GM23248 (cell line): ENCODE measurements around the gene AP2M1. TPM values are rescaled to one million over a fixed set of nuclear protein-coding genes. Genes with fewer than 3 reads are reported as not detected.
"Not testable (repeated sequence)": the region's sequence is repeated elsewhere in the genome, so short reads cannot be mapped to it uniquely, and the experiment has no call there.

Experiments used
- DNase-seq: peaks from one replicate; pipeline ENCODE4 v3.0.0-alpha.2; 2015
- H2AFZ ChIP-seq: fragments of 200-600 bp; sonication (generic); 2 replicates; pipeline ENCODE4 v1.6.1; 2016; ENCODE audit warnings: antibody characterized with exemption
- H3F3A ChIP-seq: fragments of 200-600 bp; sonication (generic); 2 replicates; pipeline ENCODE4 v1.6.1; 2016; ENCODE audit warnings: mild to moderate bottlenecking, antibody characterized with exemption, mixed run types; ENCODE audit not compliant: insufficient read depth
- H3K27ac ChIP-seq: fragments of 200-600 bp; sonication (generic); 2 replicates; pipeline ENCODE4 v1.5.1; 2016; ENCODE audit warnings: mild to moderate bottlenecking
- H3K27me3 ChIP-seq: fragments of 200-600 bp; sonication (generic); replicated peaks from 2 replicates; pipeline ENCODE4 v1.6.1; 2016; ENCODE audit warnings: mild to moderate bottlenecking; ENCODE audit not compliant: insufficient read depth
- H3K36me3 ChIP-seq: fragments of 200-600 bp; sonication (generic); 2 replicates; pipeline ENCODE4 v1.6.1; 2016; ENCODE audit warnings: low read depth, mild to moderate bottlenecking
- H3K4me1 ChIP-seq: fragments of 200-600 bp; sonication (generic); 2 replicates; pipeline ENCODE4 v1.6.1; 2016; ENCODE audit warnings: mild to moderate bottlenecking; ENCODE audit not compliant: insufficient read depth
- H3K4me2 ChIP-seq: fragments of 200-600 bp; sonication (generic); one replicate; pipeline ENCODE4 v1.6.1; 2016; ENCODE audit warnings: mild to moderate bottlenecking; ENCODE audit not compliant: unreplicated experiment
- H3K4me3 ChIP-seq: fragments of 200-600 bp; sonication (generic); 2 replicates; pipeline ENCODE4 v1.5.1; 2016; ENCODE audit warnings: mild to moderate bottlenecking
- H3K79me2 ChIP-seq: fragments of 200-600 bp; sonication (generic); 2 replicates; pipeline ENCODE4 v1.6.1; 2016; ENCODE audit warnings: mild to moderate bottlenecking; ENCODE audit not compliant: insufficient read depth
- H3K9ac ChIP-seq: fragments of 200-600 bp; sonication (generic); 2 replicates; pipeline ENCODE4 v1.6.1; 2016; ENCODE audit warnings: mild to moderate bottlenecking
- H3K9me2 ChIP-seq: fragments of 200-600 bp; sonication (generic); 2 replicates; pipeline ENCODE4 v1.6.1; 2016; ENCODE audit warnings: mixed run types, mild to moderate bottlenecking, moderate library complexity; ENCODE audit not compliant: insufficient read depth
- H3K9me3 ChIP-seq: fragments of 200-600 bp; sonication (generic); one replicate; pipeline ENCODE4 v1.6.1; 2017; ENCODE audit warnings: low read depth
- H4K20me1 ChIP-seq: fragments of 200-600 bp; sonication (generic); 2 replicates; pipeline ENCODE4 v1.6.0; 2016; ENCODE audit not compliant: insufficient read depth
- EZH2 ChIP-seq: fragments of 200-600 bp; sonication (generic); IDR thresholded peaks from 2 replicates; pipeline ENCODE4 v1.6.1; 2018; ENCODE audit warnings: antibody characterized with exemption, mild to moderate bottlenecking; ENCODE audit not compliant: insufficient read depth, poor library complexity, severe bottlenecking
- EZH2phosphoT487 ChIP-seq: fragments of 200-600 bp; sonication (generic); IDR thresholded peaks from 2 replicates; pipeline ENCODE4 v1.6.1; 2018; ENCODE audit warnings: antibody characterized with exemption, moderate library complexity, mild to moderate bottlenecking, low read depth; ENCODE audit not compliant: insufficient read depth
- WGBS, 2 experiments: methylation state at CpG; one replicate each; pipeline ENCODE4 v1.1.6; 2015 to 2017; ENCODE audit warnings: low lambda C conversion rate in 2 of 2, low coverage in 1 of 2; ENCODE audit errors: missing lambda C conversion rate in 2 of 2; 5-methylcytosine and 5-hydroxymethylcytosine counted together
- in situ Hi-C: fragments of 300-500 bp; cut with MboI; formaldehyde crosslinking; loops from 2 replicates; pipeline ENCODE4 v1.15.0; 2020
- polyA plus RNA-seq: library from polyadenylated mRNA; unstranded; fragments of >200 nt; fragmentation: Nextera tagmentation; extraction: Ambion mirVana; gene quantifications from 2 replicates; pipeline ENCODE4 v1.2.1, GENCODE V29; 2016
- total RNA-seq: library from RNA; depleted of rRNA; stranded (reverse); fragments of >200 nt; shearing (Covaris generic); gene quantifications from 2 replicates; pipeline ENCODE4 v1.2.3, GENCODE V29; 2014

Gene AP2M1
- total and polyA plus RNA-seq, 2 experiments from 2014 or later, result 951 to 1,073 TPM

GRCh38 chr3:184145751-184146270 is 28.8 kb upstream of the AP2M1 start:
- DNase-seq, result no peak
- in situ Hi-C loops, result no loop called here
- H4K20me1 ChIP-seq, result no peaks in the 10 kb centered on the region
- no peaks in the 10 kb centered on the region for H3F3A ChIP-seq
- no peaks in the 10 kb centered on the region for H3K4me1 ChIP-seq
- WGBS, 2 experiments, result 84% methylated on average over 8 of the region's 8 CpGs
- H3K4me2 ChIP-seq, result no peak overlapping the region
- TF ChIP-seq EZH2 (no peak), EZH2phosphoT487 (no peak)
- no peak overlapping the region for H3K9ac ChIP-seq
- H3K4me3 ChIP-seq, result no peak overlapping the region
- peaks cover 20% of the 10 kb centered on the region; the same call in 1 of the 2 replicates for H3K36me3 ChIP-seq
- no peak overlapping the region for H3K27ac ChIP-seq
- no peaks in the 10 kb centered on the region for H3K27me3 ChIP-seq
- no peaks in the 10 kb centered on the region for H3K9me2 ChIP-seq
- H2AFZ ChIP-seq, result no peak overlapping the region
- H3K79me2 ChIP-seq, result peaks cover 11% of the 10 kb centered on the region
- H3K9me3 ChIP-seq, result no peaks in the 10 kb centered on the region

- Histone ChIP-seq H3K27ac (no peak overlapping the region), H3K79me2 (no peaks in the 10 kb centered on the region; the same call in 1 of the 2 replicates), H3K27me3 (no peaks in the 10 kb centered on the region), H3K9ac (no peak overlapping the region), H3K4me1 (no peaks in the 10 kb centered on the region), H4K20me1 (no peaks in the 10 kb centered on the region), H3K4me3 (no peak overlapping the region), H3K36me3 (no peaks in the 10 kb centered on the region; the same call in 1 of the 2 replicates), H3F3A (no peaks in the 10 kb centered on the region), H3K9me2 (no peaks in the 10 kb centered on the region), H3K9me3 (no peaks in the 10 kb centered on the region), H2AFZ (no peak overlapping the region), H3K4me2 (no peak overlapping the region)
- DNase-seq, result no peak
- in situ Hi-C loops, result no loop called here
- WGBS, 2 experiments, result 78 to 88% methylated on average over 3 of the region's 3 CpGs
- TF ChIP-seq EZH2 (no peak), EZH2phosphoT487 (no peak)
Measured at GRCh38 chr3:184148076-184148475, 26.6 kb upstream of the AP2M1 start.

DNA sequence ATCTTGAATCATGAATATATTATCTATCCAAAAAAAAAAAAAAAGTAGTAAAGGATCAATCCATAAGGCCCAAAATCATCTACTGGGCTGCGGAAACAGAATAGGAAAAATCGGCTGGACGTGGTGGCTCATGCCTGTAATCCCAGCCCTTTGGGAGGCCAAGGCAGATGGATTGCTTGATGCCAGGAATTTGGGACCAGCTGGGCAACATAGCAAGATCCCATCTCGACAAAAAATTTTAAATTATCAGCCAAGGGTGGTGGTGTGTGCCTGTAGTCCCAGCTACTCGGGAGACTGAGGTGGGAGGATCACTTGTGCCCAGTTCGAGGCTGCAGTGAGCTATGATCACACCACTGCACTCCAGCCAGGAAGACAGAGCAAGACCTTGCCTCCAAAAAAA is 25.5 kb upstream of the AP2M1 start:
- TF ChIP-seq EZH2 (no peak), EZH2phosphoT487 (no peak)
- no peak overlapping the region for H3K4me3 ChIP-seq
- H3K27ac ChIP-seq, result no peak overlapping the region
- H3K36me3 ChIP-seq, result no peaks in the 10 kb centered on the region; the same call in 1 of the 2 replicates
- no peak for DNase-seq
- no peaks in the 10 kb centered on the region for H3K27me3 ChIP-seq
- no peaks in the 10 kb centered on the region for H4K20me1 ChIP-seq
- H3K79me2 ChIP-seq, result peaks cover 2% of the 10 kb centered on the region
- H3K9me2 ChIP-seq, result no peaks in the 10 kb centered on the region
- H3K9me3 ChIP-seq, result no peaks in the 10 kb centered on the region
- no peak overlapping the region for H3K9ac ChIP-seq
- in situ Hi-C loops, result no loop called here
- no peaks in the 10 kb centered on the region for H3F3A ChIP-seq
- H3K4me1 ChIP-seq, result no peaks in the 10 kb centered on the region
- H3K4me2 ChIP-seq, result no peak overlapping the region
- 72 to 79% methylated on average over 6 of the region's 6 CpGs for WGBS, 2 experiments
- H2AFZ ChIP-seq, result no peak overlapping the region

DNA sequence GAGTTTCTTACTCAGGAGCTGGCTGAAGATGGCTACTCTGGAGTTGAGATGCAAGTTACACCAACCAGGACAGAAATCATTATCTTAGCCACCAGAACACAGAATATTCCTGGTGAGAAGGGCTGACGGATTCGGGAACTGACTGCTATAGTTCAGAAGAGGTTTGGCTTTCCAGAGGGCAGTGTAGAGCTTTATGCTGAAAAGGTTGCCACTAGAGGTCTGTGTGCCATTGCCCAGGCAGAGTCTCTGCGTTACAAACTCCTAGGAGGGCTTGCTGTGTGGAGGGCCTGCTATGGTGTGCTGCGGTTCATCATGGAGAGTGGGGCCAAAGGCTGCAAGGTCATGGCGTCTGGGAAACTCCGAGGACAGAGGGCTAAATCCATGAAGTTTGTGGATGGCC is 24.9 kb upstream of the AP2M1 start:
- H3K27ac ChIP-seq, H3K79me2 ChIP-seq, H3K9me2 ChIP-seq, in situ Hi-C loops, H3K4me2 ChIP-seq, H3K4me3 ChIP-seq, H3F3A ChIP-seq, H3K9me3 ChIP-seq, H3K27me3 ChIP-seq, H3K4me1 ChIP-seq, H3K9ac ChIP-seq, H4K20me1 ChIP-seq, H2AFZ ChIP-seq, H3K36me3 ChIP-seq: not testable (repeated sequence)
- DNase-seq, result peak; percentile 41
- 83 to 84% methylated on average over 6 of the region's 6 CpGs for WGBS, 2 experiments
